ENCODE measurements around the gene PIK3R1. TPM values are rescaled to one million over a fixed set of nuclear protein-coding genes. Genes with fewer than 3 reads are reported as not detected.

PIK3R1 gene
- total RNA-seq, 2 donors from 2014 or later, result 81.8 to 91.5 TPM

DNA sequence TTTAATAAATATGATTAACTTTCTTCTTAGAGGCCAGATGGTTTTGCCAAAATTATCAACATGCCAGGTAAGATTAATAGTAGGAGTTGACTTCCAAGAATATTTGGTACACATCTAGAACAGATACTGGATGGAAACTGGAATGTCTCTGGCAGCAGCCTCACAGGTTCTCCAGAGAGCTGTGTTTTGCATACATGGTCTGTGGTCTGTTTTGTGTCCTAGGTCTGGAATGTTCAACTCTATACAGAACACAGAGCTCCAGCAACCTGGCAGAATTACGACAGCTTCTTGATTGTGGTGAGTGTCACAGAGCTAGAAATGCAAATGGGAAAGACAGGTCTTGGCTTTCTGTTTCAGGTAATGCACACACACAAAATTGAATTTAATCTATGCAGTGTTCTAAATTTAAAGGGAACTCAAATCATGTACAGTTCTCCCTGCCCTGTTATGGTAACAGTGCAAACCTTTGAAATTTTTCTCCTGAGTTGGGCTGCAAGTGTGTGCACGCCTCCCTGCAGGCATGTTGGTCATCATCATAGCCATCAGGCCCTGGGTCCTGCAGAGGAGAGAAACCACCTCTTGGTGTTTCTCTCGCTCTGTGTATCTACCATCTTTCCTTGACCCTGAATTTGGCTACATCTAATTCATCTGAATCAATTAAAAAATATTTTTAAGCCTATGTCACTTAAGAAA, 58.3 kb downstream of the PIK3R1 start:
- ATAC-seq (ENCODE audit: insufficient number of reproducible peaks, low FRiP score, low read depth), result no peak

DNA sequence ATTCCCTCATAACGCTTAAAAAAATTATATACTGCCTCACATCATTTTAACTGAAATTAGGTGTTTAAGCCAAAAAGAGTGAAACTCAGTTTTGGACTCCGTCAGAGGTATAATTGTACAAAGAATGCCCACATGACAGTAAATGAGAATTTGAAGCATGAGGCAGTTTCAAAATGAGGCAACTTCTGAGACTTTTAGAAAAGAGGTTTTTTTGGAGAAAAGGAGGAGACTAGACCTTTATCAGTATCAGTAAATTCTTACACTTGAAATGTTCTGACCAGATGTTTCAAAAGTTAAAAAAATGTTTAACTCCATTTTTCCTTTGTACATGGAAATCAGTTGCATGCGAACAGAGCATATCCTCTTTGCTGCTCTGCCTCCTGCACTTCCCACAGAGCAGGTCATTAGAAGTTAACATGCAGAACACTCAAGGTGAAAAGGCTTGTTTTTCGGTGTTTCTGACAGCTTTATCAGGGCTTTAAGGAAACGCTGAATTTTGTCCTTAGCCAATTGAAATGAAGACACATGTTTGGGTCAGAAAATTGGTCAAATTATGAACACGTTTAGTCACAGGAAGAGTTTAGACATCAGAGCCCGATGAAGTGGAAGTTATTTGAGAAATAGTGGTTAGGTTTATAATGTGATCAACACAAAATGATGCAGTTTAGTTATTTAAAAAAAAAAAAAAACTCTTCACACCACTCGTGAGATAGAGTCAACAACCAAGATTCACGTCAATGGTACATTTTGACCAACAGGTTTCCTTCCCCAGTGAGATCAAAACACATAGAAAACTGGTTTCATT, 59.5 kb downstream of the PIK3R1 start:
- Histone ChIP-seq H3K27ac (no peak overlapping the region), H3K27me3 (replicated peaks; ENCODE audit: insufficient read depth) (no peaks in the 10 kb centered on the region), H3K4me1 (ENCODE audit: control insufficient read depth in 1 of 2, low read depth in 2 of 2) (peaks cover 22 to 51% of the 10 kb centered on the region in 2 donors), H3K4me3 (no peak overlapping the region), H3K36me3 (peaks cover 19% of the 10 kb centered on the region), H3K9me3 (no peaks in the 10 kb centered on the region)
- no peak for DNase-seq (ENCODE audit: low spot score)
- no peak for ATAC-seq (ENCODE audit: insufficient number of reproducible peaks, low FRiP score, low read depth)
- TF ChIP-seq, protein P1, sequence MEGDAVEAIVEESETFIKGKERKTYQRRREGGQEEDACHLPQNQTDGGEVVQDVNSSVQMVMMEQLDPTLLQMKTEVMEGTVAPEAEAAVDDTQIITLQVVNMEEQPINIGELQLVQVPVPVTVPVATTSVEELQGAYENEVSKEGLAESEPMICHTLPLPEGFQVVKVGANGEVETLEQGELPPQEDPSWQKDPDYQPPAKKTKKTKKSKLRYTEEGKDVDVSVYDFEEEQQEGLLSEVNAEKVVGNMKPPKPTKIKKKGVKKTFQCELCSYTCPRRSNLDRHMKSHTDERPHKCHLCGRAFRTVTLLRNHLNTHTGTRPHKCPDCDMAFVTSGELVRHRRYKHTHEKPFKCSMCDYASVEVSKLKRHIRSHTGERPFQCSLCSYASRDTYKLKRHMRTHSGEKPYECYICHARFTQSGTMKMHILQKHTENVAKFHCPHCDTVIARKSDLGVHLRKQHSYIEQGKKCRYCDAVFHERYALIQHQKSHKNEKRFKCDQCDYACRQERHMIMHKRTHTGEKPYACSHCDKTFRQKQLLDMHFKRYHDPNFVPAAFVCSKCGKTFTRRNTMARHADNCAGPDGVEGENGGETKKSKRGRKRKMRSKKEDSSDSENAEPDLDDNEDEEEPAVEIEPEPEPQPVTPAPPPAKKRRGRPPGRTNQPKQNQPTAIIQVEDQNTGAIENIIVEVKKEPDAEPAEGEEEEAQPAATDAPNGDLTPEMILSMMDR (IDR thresholded peaks at IDR 0.05), result no peak

More for the DNA sequence above, 58.3 kb downstream of the PIK3R1 start:
- H3K4me3 ChIP-seq, result no peak overlapping the region
- H3K36me3 ChIP-seq, result peaks cover 9% of the 10 kb centered on the region
- TF ChIP-seq, protein P1 (IDR thresholded peaks at IDR 0.05), result no peak
- H3K27ac ChIP-seq, result peak overlapping the region in 1 of 2 donors; percentile 1
- no peaks in the 10 kb centered on the region for H3K9me3 ChIP-seq
- DNase-seq (ENCODE audit: low spot score), result no peak
- peaks cover 34 to 63% of the 10 kb centered on the region in 2 donors for H3K4me1 ChIP-seq (ENCODE audit: control insufficient read depth in 1 of 2, low read depth in 2 of 2)
- H3K27me3 ChIP-seq (replicated peaks; ENCODE audit: insufficient read depth), result no peaks in the 10 kb centered on the region

DNA sequence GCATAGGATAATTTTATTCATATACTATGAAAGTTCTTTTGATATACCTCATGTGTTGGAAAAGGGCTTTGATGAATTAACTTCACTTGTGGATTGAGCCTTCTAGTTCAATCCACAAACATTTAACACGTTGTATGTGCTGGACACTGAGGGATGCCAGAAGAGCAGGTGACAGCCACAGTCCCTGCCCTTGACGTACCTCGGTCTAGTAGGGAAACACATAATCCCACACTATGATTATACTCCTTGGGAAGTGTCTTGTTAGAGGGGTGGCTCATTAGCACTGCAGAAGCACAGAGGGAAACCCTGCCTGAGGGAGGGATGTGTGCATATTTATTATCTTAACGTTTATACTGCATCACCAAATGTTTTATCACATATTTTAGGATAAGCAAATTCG, 61.2 kb downstream of the PIK3R1 start:
- Histone ChIP-seq H3K27me3 (replicated peaks; ENCODE audit: insufficient read depth) (no peaks in the 10 kb centered on the region), H3K27ac (no peak overlapping the region), H3K4me1 (ENCODE audit: control insufficient read depth in 1 of 2, low read depth in 2 of 2) (peaks cover 9 to 35% of the 10 kb centered on the region in 2 donors), H3K9me3 (no peaks in the 10 kb centered on the region), H3K4me3 (no peak overlapping the region), H3K36me3 (peaks cover 30% of the 10 kb centered on the region)
- TF ChIP-seq, protein P1 (IDR thresholded peaks at IDR 0.05), result no peak
- ATAC-seq (ENCODE audit: insufficient number of reproducible peaks, low FRiP score, low read depth) (no peak), DNase-seq (ENCODE audit: low spot score) (no peak)

DNA sequence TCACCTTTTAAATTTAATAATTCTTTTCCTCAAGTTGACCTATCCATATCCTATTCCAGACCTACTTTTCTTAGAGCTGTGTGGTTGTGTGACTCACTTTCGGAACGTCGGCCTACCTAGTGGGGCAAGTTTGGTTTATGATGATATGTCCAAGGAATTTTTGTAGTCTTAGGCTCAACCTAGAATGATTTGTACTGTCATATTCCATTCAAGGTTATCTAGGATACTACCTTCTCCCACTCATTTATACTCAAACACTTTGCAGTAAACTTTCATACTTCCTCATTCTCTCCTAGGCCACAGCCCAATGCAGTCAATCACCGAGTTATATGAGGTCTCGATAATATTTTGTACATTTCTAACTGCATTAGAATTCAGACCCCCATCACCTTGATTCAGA, 61.9 kb downstream of the PIK3R1 start:
- no peak overlapping the region for H3K4me3 ChIP-seq
- no peak overlapping the region for H3K27ac ChIP-seq
- H3K27me3 ChIP-seq (replicated peaks; ENCODE audit: insufficient read depth), result no peaks in the 10 kb centered on the region
- H3K4me1 ChIP-seq (ENCODE audit: control insufficient read depth in 1 of 2, low read depth in 2 of 2), result peaks cover 9 to 28% of the 10 kb centered on the region in 2 donors
- no peak for DNase-seq (ENCODE audit: low spot score)
- H3K9me3 ChIP-seq, result no peaks in the 10 kb centered on the region
- H3K36me3 ChIP-seq, result peaks cover 37% of the 10 kb centered on the region
- no peak for ATAC-seq (ENCODE audit: insufficient number of reproducible peaks, low FRiP score, low read depth)
- TF ChIP-seq, protein P1 (IDR thresholded peaks at IDR 0.05), result no peak

DNA sequence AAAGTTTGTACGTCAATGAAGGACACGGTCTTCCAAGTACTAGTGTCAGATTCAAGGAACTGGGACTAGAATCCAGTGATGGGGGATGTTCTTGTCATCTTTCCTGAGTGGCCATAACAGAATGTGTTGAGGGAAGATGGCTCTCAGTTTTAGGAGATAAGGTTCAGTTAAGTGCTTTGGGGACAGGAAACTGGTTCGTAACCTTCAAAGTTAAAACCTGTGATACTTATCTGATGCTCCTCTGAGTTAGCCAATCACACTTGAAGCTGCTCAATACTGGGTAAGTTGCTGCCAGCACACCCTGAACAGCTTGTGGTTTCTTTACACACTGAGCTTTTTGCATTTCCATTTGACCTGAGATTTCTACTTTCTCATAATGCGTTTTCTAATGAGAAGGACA, 64.4 kb downstream of the PIK3R1 start:
- ATAC-seq (ENCODE audit: insufficient number of reproducible peaks, low FRiP score, low read depth) (no peak), DNase-seq (ENCODE audit: low spot score) (no peak)
- Histone ChIP-seq H3K4me3 (no peak overlapping the region), H3K27ac (no peak overlapping the region), H3K9me3 (no peaks in the 10 kb centered on the region), H3K36me3 (peaks cover 53% of the 10 kb centered on the region), H3K4me1 (ENCODE audit: control insufficient read depth in 1 of 2, low read depth in 2 of 2) (peaks cover 0 to 3% of the 10 kb centered on the region in 2 donors), H3K27me3 (replicated peaks; ENCODE audit: insufficient read depth) (no peaks in the 10 kb centered on the region)
- TF ChIP-seq, protein P1 (IDR thresholded peaks at IDR 0.05), result no peak

Measured in thoracic aorta (tissue), 2 donors.